Stimulated activated naive CD8-positive, alpha-beta T cell treated with anti-CD3 and anti-CD28 coated beads, Interleukin-15, Interleukin-2, amounts not matched to agents 100 ng/mL and 50 ng/mL, for 24 hours (primary cell): ENCODE measurements around the gene HDAC11.
"Not testable (repeated sequence)": the region's sequence is repeated elsewhere in the genome, so short reads cannot be mapped to it uniquely, and the experiment has no call there.

Experiments used
- H3K27ac Mint-ChIP-seq: one replicate; pipeline ENCODE4 v1.8.0; 2021; ENCODE audit warnings: mild to moderate bottlenecking, mixed read lengths
- H3K27me3 Mint-ChIP-seq: one replicate; pipeline ENCODE4 v1.8.0; 2021; ENCODE audit warnings: mixed read lengths
- H3K36me3 Mint-ChIP-seq: one replicate; pipeline ENCODE4 v1.8.0; 2021; ENCODE audit warnings: low read depth, mixed read lengths
- H3K4me1 Mint-ChIP-seq: one replicate; pipeline ENCODE4 v1.8.0; 2021; ENCODE audit warnings: low read depth, mixed read lengths
- H3K4me3 Mint-ChIP-seq: one replicate; pipeline ENCODE4 v1.8.0; 2021; ENCODE audit warnings: mild to moderate bottlenecking, mixed read lengths
- H3K9me3 Mint-ChIP-seq: one replicate; pipeline ENCODE4 v1.8.0; 2021; ENCODE audit warnings: mixed read lengths

HDAC11 gene

DNA sequence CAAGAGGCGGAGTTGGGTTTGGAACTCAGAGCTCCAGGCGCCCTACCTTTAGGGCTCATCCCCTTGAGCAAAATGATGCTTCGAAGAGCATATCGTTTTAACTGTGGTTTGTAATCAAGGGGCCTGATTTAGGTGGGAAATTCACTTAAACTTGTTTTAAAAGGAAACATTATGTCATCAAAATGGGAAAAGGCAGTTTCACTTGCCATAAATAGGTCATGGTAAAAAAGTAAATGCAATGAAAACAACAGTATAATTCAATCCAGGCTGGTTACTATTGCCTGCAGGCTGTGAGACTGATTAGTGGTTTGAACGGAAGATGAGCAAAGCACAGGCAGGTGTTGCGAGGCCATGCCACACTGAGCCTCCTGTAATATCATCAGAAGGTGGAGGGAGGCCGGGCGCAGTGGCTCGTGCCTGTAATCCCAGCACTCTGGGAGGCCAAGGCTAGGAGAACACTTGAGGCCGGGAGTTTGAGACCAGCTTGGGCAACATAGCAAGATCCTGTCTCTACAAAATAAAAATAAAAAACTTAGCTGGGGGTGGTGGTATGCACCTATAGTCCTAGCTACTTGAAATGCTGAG lies 2.1 kb downstream of the HDAC11 start:
- Mint-ChIP-seq H3K4me3 (no peak overlapping the region), H3K4me1 (peaks cover 21% of the 10 kb centered on the region), H3K27ac (no peak overlapping the region)

DNA sequence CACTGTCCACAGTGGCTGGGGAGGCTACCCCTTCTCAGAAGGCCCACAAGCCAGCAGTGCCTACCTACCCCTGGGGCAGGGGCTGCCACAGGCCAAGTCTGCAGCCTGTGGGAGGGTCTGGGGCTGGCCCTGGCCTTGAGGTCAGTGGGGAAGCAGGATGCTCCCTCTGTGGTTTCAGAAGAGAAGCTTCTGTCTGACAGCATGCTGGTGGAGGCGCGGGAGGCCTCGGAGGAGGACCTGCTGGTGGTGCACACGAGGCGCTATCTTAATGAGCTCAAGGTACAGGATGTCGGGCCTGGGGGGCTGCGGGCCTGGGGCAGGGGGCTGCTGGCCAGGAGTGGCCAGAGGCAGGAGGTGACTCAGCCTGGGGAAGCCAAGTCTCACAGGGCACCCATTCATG lies 3.2 kb downstream of the HDAC11 start:
- no peak overlapping the region for H3K27ac Mint-ChIP-seq
- H3K9me3 Mint-ChIP-seq = no peaks in the 10 kb centered on the region
- H3K4me3 Mint-ChIP-seq = no peak overlapping the region

More for the DNA sequence above, 2.1 kb downstream of the HDAC11 start:
- no peaks in the 10 kb centered on the region for H3K27me3 Mint-ChIP-seq
- H3K36me3 Mint-ChIP-seq = no peaks in the 10 kb centered on the region
- no peaks in the 10 kb centered on the region for H3K9me3 Mint-ChIP-seq

GRCh38 chr3:13483988-13484695 lies 4.0 kb downstream of the HDAC11 start:
- no peaks in the 10 kb centered on the region for H3K9me3 Mint-ChIP-seq
- no peak overlapping the region for H3K27ac Mint-ChIP-seq
- no peak overlapping the region for H3K4me3 Mint-ChIP-seq
- no peaks in the 10 kb centered on the region for H3K27me3 Mint-ChIP-seq
- peaks cover 13% of the 10 kb centered on the region for H3K4me1 Mint-ChIP-seq
- no peaks in the 10 kb centered on the region for H3K36me3 Mint-ChIP-seq

More for the DNA sequence above, 3.2 kb downstream of the HDAC11 start:
- no peaks in the 10 kb centered on the region for H3K36me3 Mint-ChIP-seq
- H3K27me3 Mint-ChIP-seq = no peaks in the 10 kb centered on the region
- peaks cover 21% of the 10 kb centered on the region for H3K4me1 Mint-ChIP-seq

DNA sequence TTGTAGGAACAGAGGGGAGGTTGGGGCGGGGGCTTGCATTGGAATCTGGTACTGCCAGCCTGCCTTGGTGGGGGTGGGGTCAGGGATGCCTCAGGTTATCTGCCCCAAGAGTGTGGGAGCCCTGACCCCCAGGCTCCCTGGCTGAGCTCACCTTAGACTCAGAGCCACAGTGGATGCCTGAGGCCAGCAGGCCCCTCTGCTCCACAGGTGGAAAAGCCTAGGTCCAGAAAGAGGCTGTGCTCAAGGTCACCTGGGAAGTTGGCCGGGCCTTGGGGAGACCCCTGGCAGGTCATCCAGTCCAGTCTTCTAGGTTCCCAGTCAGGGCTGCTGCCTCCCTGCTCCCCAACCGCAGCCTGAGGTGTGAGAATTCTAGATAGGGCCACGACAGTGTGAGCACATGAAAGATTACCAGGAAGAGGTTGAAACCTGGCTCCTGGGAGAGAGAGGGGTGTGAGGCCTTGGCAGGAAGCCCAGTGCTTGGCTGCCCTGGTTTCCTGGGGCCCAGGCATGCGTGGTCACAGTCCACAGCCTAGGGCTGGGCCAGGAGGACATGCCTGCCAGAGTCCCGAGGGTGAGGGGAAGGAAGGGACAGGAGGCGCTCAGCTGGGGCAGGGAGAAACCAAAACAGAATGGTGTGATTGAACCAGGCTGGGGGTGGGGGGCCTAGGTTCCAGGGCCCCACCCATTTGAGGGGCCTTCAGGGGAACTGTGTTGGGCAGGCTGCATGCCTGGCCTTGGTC lies 4.9 kb downstream of the HDAC11 start:
- H3K4me3 Mint-ChIP-seq = no peak overlapping the region
- no peaks in the 10 kb centered on the region for H3K9me3 Mint-ChIP-seq
- no peaks in the 10 kb centered on the region for H3K27me3 Mint-ChIP-seq
- peaks cover 12% of the 10 kb centered on the region for H3K4me1 Mint-ChIP-seq
- no peaks in the 10 kb centered on the region for H3K36me3 Mint-ChIP-seq
- H3K27ac Mint-ChIP-seq = no peak overlapping the region

DNA sequence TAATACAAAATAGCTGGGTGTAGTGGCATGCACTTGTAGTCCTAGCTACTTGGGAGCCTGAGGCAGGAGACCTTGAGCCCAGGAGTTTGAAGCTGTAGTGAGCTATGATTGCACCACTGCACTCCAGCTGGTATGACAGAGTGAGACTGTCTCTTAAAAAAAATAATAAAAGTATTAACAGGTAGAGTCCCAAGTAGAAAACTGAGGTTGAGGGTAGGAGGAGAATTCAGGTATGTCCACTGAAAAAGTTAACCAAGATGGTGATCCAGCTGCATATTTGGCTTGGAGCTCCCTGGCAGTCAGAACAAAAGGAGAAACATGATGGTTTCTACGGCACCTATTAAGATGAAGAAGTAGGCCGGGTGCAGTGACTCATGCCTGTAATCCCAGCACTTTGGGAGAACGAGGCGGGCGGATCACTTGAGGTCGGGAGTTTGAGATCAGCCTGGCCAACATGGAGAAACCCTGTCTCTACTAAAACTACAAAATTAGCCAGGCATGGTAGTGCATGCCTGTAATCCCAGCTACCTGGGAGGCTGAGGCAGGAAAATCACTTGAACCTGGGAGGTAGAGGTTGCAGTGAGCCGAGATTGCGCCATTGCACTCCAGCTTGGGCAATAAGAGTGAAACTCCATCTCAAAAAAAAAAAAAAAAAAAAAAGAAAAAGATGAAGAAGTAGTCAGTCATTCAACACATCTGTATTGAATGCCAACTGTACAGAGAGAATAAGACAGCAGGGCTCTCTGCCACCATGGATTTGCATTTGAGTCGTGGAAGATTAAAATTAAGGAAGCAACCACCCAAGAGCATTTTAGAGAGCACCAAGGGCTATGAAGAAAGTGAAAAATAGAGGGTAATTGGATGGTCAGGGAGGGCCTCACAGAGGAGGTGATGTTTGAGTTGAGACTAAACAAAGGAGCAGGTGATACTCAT lies 5.8 kb downstream of the HDAC11 start:
- H3K4me1 Mint-ChIP-seq = peaks cover 12% of the 10 kb centered on the region
- not testable (repeated sequence) for H3K27me3 Mint-ChIP-seq, H3K9me3 Mint-ChIP-seq, H3K27ac Mint-ChIP-seq, H3K36me3 Mint-ChIP-seq, H3K4me3 Mint-ChIP-seq

DNA sequence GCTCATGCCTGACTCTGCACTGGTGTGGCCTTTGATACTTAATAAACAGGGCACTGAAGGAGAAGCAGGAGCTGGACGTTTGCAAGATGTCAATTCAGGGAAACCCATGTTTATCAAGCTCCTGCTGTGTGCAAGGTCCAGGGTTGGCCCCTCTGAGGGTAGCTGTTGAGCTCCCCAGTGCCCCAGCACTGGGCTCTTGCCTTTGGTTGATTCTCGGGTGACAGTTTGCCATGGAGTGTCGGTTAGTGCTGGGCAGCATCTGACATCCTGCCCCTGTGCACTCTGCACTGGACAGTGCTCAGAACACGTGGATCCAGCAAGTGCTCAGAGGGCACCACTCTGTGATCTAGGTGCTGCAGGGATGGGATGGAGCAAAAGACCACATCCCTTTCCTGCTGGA lies 7.3 kb downstream of the HDAC11 start:
- Mint-ChIP-seq H3K9me3 (no peaks in the 10 kb centered on the region), H3K4me1 (peaks cover 7% of the 10 kb centered on the region), H3K36me3 (no peaks in the 10 kb centered on the region), H3K27me3 (no peaks in the 10 kb centered on the region), H3K4me3 (no peak overlapping the region), H3K27ac (no peak overlapping the region)

DNA sequence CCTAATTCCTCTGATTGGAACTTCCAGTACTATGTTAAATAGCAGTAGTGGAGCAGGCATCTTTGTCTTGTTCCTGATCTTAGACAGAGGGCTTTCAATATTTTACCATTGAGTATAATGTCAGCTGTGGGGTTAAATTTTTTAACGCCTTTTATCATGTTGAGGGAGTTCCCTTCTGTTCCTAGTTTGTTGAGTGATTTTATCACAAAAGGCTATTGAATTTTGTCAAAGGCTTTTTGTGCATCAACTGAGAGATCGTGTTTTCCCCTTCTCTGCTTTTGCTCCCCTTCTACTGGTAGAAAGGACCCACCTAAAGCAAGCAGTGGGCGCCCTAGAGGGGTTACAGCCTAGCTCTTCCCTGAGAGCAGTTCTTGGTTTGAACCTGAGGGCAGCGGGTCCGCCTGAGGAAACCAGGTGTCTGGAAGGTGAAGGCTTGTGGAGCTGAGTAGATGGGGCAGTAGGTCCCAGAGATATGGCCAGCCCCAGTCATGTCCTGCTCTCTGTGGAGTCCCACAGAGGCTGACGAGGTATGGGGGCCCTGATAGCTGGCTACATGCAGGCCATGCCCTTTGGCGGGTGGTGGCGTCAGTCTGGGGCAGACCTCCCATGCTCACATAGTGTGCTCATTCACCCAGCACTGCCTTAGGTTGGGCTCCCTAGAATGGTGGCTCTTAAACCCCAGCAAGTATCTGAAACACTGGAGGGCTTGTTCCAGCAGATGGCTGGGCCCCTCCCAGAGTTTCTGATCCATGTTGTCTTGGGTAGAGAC lies 11.3 kb downstream of the HDAC11 start:
- Mint-ChIP-seq H3K9me3 (no peaks in the 10 kb centered on the region), H3K4me3 (no peak overlapping the region), H3K27me3 (no peaks in the 10 kb centered on the region), H3K4me1 (no peaks in the 10 kb centered on the region), H3K27ac (no peak overlapping the region), H3K36me3 (no peaks in the 10 kb centered on the region)

GRCh38 chr3:13492048-13492447 lies 11.9 kb downstream of the HDAC11 start:
- H3K27ac Mint-ChIP-seq = no peak overlapping the region
- H3K27me3 Mint-ChIP-seq = no peaks in the 10 kb centered on the region
- H3K4me3 Mint-ChIP-seq = no peak overlapping the region
- no peaks in the 10 kb centered on the region for H3K9me3 Mint-ChIP-seq
- no peaks in the 10 kb centered on the region for H3K4me1 Mint-ChIP-seq
- no peaks in the 10 kb centered on the region for H3K36me3 Mint-ChIP-seq

- no peaks in the 10 kb centered on the region for H3K9me3 Mint-ChIP-seq
- H3K36me3 Mint-ChIP-seq = no peaks in the 10 kb centered on the region
- no peaks in the 10 kb centered on the region for H3K27me3 Mint-ChIP-seq
- H3K4me1 Mint-ChIP-seq = no peaks in the 10 kb centered on the region
- H3K27ac Mint-ChIP-seq = no peak overlapping the region
- no peak overlapping the region for H3K4me3 Mint-ChIP-seq
Measured at GRCh38 chr3:13492976-13493866, 13.1 kb downstream of the HDAC11 start.

DNA sequence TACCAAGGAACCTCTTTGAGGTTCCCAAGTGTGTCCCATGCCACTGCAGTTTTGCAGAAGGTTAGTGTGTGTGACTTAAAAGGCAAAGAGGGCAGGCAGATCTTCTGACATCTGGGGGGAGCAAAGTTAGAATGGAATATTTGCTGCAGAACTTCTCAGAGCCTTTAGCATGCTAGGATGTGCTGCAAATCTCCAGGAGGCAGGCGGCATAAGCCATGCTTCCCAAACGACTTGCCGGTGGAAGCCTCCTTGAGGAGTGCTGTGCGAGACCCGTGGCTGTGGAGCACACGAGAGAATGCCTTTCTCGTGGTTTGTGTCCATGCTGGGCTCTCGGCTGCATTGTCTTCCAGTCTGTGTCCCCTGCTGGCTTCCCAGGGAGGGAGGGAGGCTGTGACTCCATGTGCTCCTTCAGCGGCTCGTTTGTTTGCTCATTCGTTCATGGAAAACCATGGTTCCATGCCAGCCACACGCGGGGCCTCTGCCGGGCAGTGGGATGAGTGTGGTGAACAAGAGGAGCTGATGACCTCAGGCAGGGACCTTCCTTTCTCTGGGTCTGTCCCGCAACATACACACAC lies 13.8 kb downstream of the HDAC11 start:
- Mint-ChIP-seq H3K27ac (no peak overlapping the region), H3K36me3 (no peaks in the 10 kb centered on the region), H3K4me3 (no peak overlapping the region), H3K9me3 (no peaks in the 10 kb centered on the region), H3K4me1 (no peaks in the 10 kb centered on the region), H3K27me3 (no peaks in the 10 kb centered on the region)

DNA sequence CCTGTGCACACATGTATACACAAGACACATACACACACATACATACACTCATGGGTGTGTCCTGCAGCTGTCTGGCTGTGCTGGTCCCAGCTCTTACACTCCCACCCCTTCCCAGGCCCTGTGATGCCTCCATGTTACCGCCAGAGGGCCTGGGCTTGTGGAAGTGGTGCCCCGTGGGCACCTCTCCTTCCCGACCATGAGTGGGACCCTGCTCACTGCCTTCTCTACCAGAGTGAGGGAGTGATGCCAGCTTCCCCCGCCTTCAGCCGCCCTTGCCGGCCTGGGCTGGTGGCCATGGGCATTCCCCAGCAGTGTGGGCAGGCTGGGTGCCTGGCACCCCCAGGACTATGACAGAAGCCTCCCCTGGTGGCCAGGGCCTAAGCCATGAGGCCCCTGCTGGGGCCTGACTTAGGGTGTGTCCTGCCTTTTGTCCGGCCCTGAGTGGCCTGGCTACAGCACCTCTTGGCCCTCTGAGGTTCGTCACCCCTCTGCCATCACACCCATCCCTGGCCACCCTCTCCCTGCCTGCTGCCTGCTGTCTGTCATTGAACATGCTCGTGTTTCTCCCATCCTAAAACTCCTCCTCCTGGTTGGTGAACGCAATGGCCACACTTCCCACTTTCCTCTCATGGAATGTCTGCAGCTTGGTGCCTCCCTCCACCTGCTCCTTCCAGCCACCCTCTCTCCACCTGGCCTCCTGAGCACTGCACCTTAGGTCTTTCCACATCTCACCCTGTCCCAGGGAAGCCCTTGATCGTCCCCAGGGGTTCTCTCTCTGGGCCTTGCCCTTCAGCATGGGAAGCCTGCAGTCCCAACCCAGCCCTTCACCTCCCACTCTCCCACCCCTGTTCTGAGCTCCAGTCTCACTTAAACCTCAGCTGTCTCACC lies 14.6 kb downstream of the HDAC11 start:
- H3K9me3 Mint-ChIP-seq = no peaks in the 10 kb centered on the region
- no peaks in the 10 kb centered on the region for H3K36me3 Mint-ChIP-seq
- no peak overlapping the region for H3K4me3 Mint-ChIP-seq
- no peak overlapping the region for H3K27ac Mint-ChIP-seq
- no peaks in the 10 kb centered on the region for H3K27me3 Mint-ChIP-seq
- no peaks in the 10 kb centered on the region for H3K4me1 Mint-ChIP-seq

DNA sequence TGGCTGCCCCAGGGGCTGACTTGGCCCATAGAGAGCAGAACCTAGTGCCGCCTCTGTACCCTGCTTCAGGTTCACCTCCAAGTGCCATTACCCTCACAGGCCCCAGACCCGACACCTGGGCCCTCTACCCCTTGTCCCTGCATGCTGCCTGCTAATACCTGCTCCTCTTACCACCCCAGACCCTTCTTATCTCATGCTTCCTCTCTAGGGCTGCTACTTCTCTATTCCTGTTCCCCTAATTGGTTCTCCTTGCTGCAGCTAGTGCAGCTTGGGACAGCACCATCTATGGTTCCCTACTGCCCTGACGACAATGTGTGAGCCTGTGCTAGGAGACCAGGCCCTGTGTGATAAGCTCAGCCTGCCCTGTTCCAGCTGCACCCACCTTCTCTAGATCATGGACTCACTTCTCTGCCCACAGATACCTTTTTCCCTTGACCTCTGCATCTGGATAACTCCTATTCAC lies 15.3 kb downstream of the HDAC11 start:
- H3K27ac Mint-ChIP-seq = no peak overlapping the region

More for the DNA sequence above, 15.3 kb downstream of the HDAC11 start:
- H3K36me3 Mint-ChIP-seq = no peaks in the 10 kb centered on the region
- H3K27me3 Mint-ChIP-seq = no peaks in the 10 kb centered on the region
- no peaks in the 10 kb centered on the region for H3K9me3 Mint-ChIP-seq
- H3K4me1 Mint-ChIP-seq = no peaks in the 10 kb centered on the region
- H3K4me3 Mint-ChIP-seq = no peak overlapping the region
